Osteoblast (primary cell): ENCODE measurements around the gene ANKRD29. TPM values are rescaled to one million over a fixed set of nuclear protein-coding genes. Genes with fewer than 3 reads are reported as not detected.
A peak's percentile ranks its signal among the peaks of the same experiment; 100 is the strongest.

Experiments
- DNase-seq: peaks from one replicate; pipeline ENCODE4 v3.0.0; 2011; ENCODE audit warnings: low spot score, mixed read lengths; ENCODE audit not compliant: insufficient read length; ENCODE audit errors: missing footprints
- H2AFZ ChIP-seq: 2 replicates; pipeline ENCODE4 v1.6.0; 2011; ENCODE audit warnings: mild to moderate bottlenecking, low read length
- H3K27ac ChIP-seq: 2 replicates; pipeline ENCODE4 v1.5.1; 2011; ENCODE audit warnings: mild to moderate bottlenecking, low read depth, low read length, moderate library complexity
- H3K27me3 ChIP-seq: 2 replicates; pipeline ENCODE4 v1.6.0; 2012; ENCODE audit warnings: mild to moderate bottlenecking, control low read depth, inconsistent platforms, low read length, moderate library complexity; ENCODE audit not compliant: insufficient read depth
- H3K36me3 ChIP-seq: 2 replicates; pipeline ENCODE4 v1.5.1; 2011; ENCODE audit warnings: mild to moderate bottlenecking, low read length, control low read depth, moderate library complexity; ENCODE audit not compliant: insufficient read depth
- H3K4me1 ChIP-seq: 2 replicates; pipeline ENCODE4 v1.5.1; 2011; ENCODE audit warnings: mild to moderate bottlenecking, low read length, control low read depth, moderate library complexity; ENCODE audit not compliant: insufficient read depth
- H3K4me2 ChIP-seq: 2 replicates; pipeline ENCODE4 v1.6.0; 2011; ENCODE audit warnings: mild to moderate bottlenecking, low read length; ENCODE audit not compliant: insufficient read depth
- H3K4me3 ChIP-seq: fragments of 200-600 bp; sonication (generic); 3 replicates; pipeline ENCODE4 v1.5.1; 2012; ENCODE audit warnings: mild to moderate bottlenecking, low read length, inconsistent platforms; ENCODE audit not compliant: insufficient read depth
- H3K79me2 ChIP-seq: 2 replicates; pipeline ENCODE4 v1.6.0; 2012; ENCODE audit warnings: mild to moderate bottlenecking, low read length, control low read depth, inconsistent platforms; ENCODE audit not compliant: insufficient read depth
- H3K9me3 ChIP-seq: 2 replicates; pipeline ENCODE4 v1.5.1; 2011; ENCODE audit warnings: low read depth, low read length, control low read depth
- H4K20me1 ChIP-seq: 2 replicates; pipeline ENCODE4 v1.6.0; 2012; ENCODE audit warnings: mild to moderate bottlenecking, low read length, control low read depth; ENCODE audit not compliant: insufficient read depth
- CTCF ChIP-seq: IDR thresholded peaks from 2 replicates; pipeline ENCODE4 v1.5.1; 2011; ENCODE audit warnings: mild to moderate bottlenecking, low read depth, low read length, moderate library complexity; ENCODE audit errors: extremely low read depth
- total RNA-seq: library from RNA; depleted of rRNA; stranded (reverse); fragments of >200 nt; gene quantifications from 2 replicates; pipeline ENCODE4 v1.2.3, GENCODE V29; 2012

ANKRD29 gene
- total RNA-seq, 1 donor, result 9.8 TPM

GRCh38 chr18:23631312-23631711 lies 31.4 kb downstream of the ANKRD29 start:
- Histone ChIP-seq H3K4me3 (no peak overlapping the region), H3K27me3 (no peaks in the 10 kb centered on the region), H3K4me1 (peaks cover 27% of the 10 kb centered on the region), H3K27ac (no peak overlapping the region), H3K9me3 (no peaks in the 10 kb centered on the region), H2AFZ (peak overlapping the region; percentile 68), H3K4me2 (peak overlapping the region; percentile 66), H4K20me1 (no peaks in the 10 kb centered on the region), H3K36me3 (no peaks in the 10 kb centered on the region), H3K79me2 (no peaks in the 10 kb centered on the region)
- no peak for TF ChIP-seq CTCF
- no peak for DNase-seq

GRCh38 chr18:23629444-23629946 lies 33.2 kb downstream of the ANKRD29 start:
- Histone ChIP-seq H4K20me1 (no peaks in the 10 kb centered on the region), H2AFZ (no peak overlapping the region), H3K27me3 (no peaks in the 10 kb centered on the region), H3K4me1 (peaks cover 35% of the 10 kb centered on the region), H3K36me3 (no peaks in the 10 kb centered on the region), H3K79me2 (no peaks in the 10 kb centered on the region), H3K27ac (no peak overlapping the region), H3K4me3 (no peak overlapping the region), H3K9me3 (no peaks in the 10 kb centered on the region), H3K4me2 (no peak overlapping the region)
- no peak for TF ChIP-seq CTCF
- no peak for DNase-seq

GRCh38 chr18:23627970-23628369 lies 34.7 kb downstream of the ANKRD29 start:
- H3K36me3 ChIP-seq, result no peaks in the 10 kb centered on the region
- no peaks in the 10 kb centered on the region for H3K9me3 ChIP-seq
- H3K4me2 ChIP-seq, result no peak overlapping the region
- no peaks in the 10 kb centered on the region for H3K27me3 ChIP-seq
- H3K79me2 ChIP-seq, result no peaks in the 10 kb centered on the region
- DNase-seq, result no peak
- no peak for TF ChIP-seq CTCF
- no peak overlapping the region for H3K27ac ChIP-seq
- H2AFZ ChIP-seq, result no peak overlapping the region
- H3K4me3 ChIP-seq, result no peak overlapping the region
- no peaks in the 10 kb centered on the region for H4K20me1 ChIP-seq
- H3K4me1 ChIP-seq, result peaks cover 35% of the 10 kb centered on the region

- Histone ChIP-seq H3K4me1 (peaks cover 35% of the 10 kb centered on the region), H3K9me3 (no peaks in the 10 kb centered on the region), H3K36me3 (no peaks in the 10 kb centered on the region), H3K27ac (peak overlapping the region; percentile 66), H4K20me1 (no peaks in the 10 kb centered on the region), H3K4me3 (no peak overlapping the region), H2AFZ (no peak overlapping the region), H3K4me2 (peak overlapping the region; percentile 51), H3K27me3 (no peaks in the 10 kb centered on the region), H3K79me2 (no peaks in the 10 kb centered on the region)
- DNase-seq, result peak; percentile 76
- TF ChIP-seq CTCF, result no peak
Measured at GRCh38 chr18:23627321-23627720, 35.4 kb downstream of the ANKRD29 start.
